GM12878 (cell line): ENCODE measurements around the gene GFAP. TPM values are rescaled to one million over a fixed set of nuclear protein-coding genes. Genes with fewer than 3 reads are reported as not detected.

ENCODE experiments used
- BACH1 ChIP-seq: fragments of 450-650 bp; IDR thresholded peaks from 2 replicates; pipeline ENCODE4 v1.6.1; 2017; ENCODE audit warnings: mild to moderate bottlenecking, borderline replicate concordance
- CBX5 ChIP-seq: sonication (generic); IDR thresholded peaks from 2 replicates; pipeline ENCODE4 v1.6.1; 2016; ENCODE audit warnings: low read depth, moderate library complexity, mild to moderate bottlenecking, inconsistent platforms
- ESRRA ChIP-seq: IDR thresholded peaks from 2 replicates; pipeline ENCODE4 v1.6.1; 2012; ENCODE audit warnings: mild to moderate bottlenecking, low read length, improper control_type of control experiment
- FOXK2 ChIP-seq: fragments of 450-650 bp; IDR thresholded peaks from 2 replicates; pipeline ENCODE4 v1.6.1; 2017; ENCODE audit warnings: mild to moderate bottlenecking, moderate library complexity
- FOXM1 ChIP-seq: IDR thresholded peaks from 2 replicates; pipeline ENCODE4 v1.6.1; 2012; ENCODE audit warnings: low read depth, mild to moderate bottlenecking, inconsistent platforms, low read length, moderate library complexity
- GABPA ChIP-seq: IDR thresholded peaks from 2 replicates; pipeline ENCODE4 v1.6.1; 2014; ENCODE audit warnings: antibody characterized with exemption, low read depth, mild to moderate bottlenecking, inconsistent platforms
- HCFC1 ChIP-seq: fragments of 150-350 bp; IDR thresholded peaks from 2 replicates; pipeline ENCODE4 v1.6.1; 2014; ENCODE audit warnings: low read length
- HDGF ChIP-seq: fragments of 450-650 bp; IDR thresholded peaks from 2 replicates; pipeline ENCODE4 v1.6.1; 2016; ENCODE audit warnings: antibody characterized with exemption
- LARP7 ChIP-seq: fragments of 450-650 bp; IDR thresholded peaks from 2 replicates; pipeline ENCODE4 v1.6.1; 2017; ENCODE audit warnings: mild to moderate bottlenecking
- NFIC ChIP-seq: IDR thresholded peaks from 2 replicates; pipeline ENCODE4 v1.6.1; 2012; ENCODE audit warnings: low read depth, mild to moderate bottlenecking, inconsistent platforms, low read length, moderate library complexity
- POLR2A ChIP-seq: IDR thresholded peaks from 2 replicates; pipeline ENCODE4 v1.6.1; 2011; ENCODE audit warnings: low read depth, mild to moderate bottlenecking, low read length
- POU2F2 ChIP-seq: IDR thresholded peaks from 3 replicates; pipeline ENCODE4 v1.6.1; 2011; ENCODE audit warnings: low read depth, mild to moderate bottlenecking, low read length, borderline replicate concordance
- RAD21 ChIP-seq: IDR thresholded peaks from 2 replicates; pipeline ENCODE4 v1.6.1; 2011; ENCODE audit warnings: mild to moderate bottlenecking, low read depth, low read length, moderate library complexity; ENCODE audit not compliant: insufficient read depth
- RCOR1 ChIP-seq: conservative IDR thresholded peaks from 2 replicates; pipeline ENCODE4 v1.6.1; 2012; ENCODE audit warnings: low read depth, low read length, improper control_type of control experiment
- RELA ChIP-seq: fragments of 450-650 bp; IDR thresholded peaks from 2 replicates; pipeline ENCODE4 v1.8.0; 2014; ENCODE audit warnings: borderline replicate concordance; ENCODE audit not compliant: partially characterized antibody
- SPI1 ChIP-seq: IDR thresholded peaks from 2 replicates; pipeline ENCODE4 v1.6.1; 2011; ENCODE audit warnings: low read depth, mild to moderate bottlenecking, low read length, moderate library complexity, borderline replicate concordance; ENCODE audit not compliant: insufficient read depth
- SREBF1 ChIP-seq: IDR thresholded peaks from 2 replicates; pipeline ENCODE4 v1.6.1; 2012; ENCODE audit warnings: mild to moderate bottlenecking, low read length
- SRF ChIP-seq, 2 experiments: IDR thresholded peaks; 2 replicates each; pipeline ENCODE4 v1.6.1; 2011; ENCODE audit warnings: low read depth in 2 of 2, low read length in 2 of 2, mild to moderate bottlenecking in 1 of 2, moderate library complexity in 1 of 2
- SUZ12 ChIP-seq: fragments of 200-600 bp; sonication (generic); IDR thresholded peaks from one replicate; pipeline ENCODE4 v1.6.1; 2018; ENCODE audit warnings: antibody characterized with exemption, mild to moderate bottlenecking; ENCODE audit not compliant: unreplicated experiment
- TARDBP ChIP-seq: IDR thresholded peaks from 2 replicates; pipeline ENCODE4 v1.6.1; 2016; ENCODE audit warnings: borderline replicate concordance
- polyA plus RNA-seq, 11 experiments: library from polyadenylated mRNA; depleted of rRNA in 4 of 11; unstranded in 6 of 11; stranded (reverse) in 5 of 11; fragments of >200 nt; fragmentation: Nextera tagmentation in 4 of 11; fragmentation: Illumina TruSeq in 1 of 11; extraction: Ambion mirVana in 4 of 11; extraction: Trizol in 1 of 11; gene quantifications; 1 replicate in 1 of 11; 2 replicates in 10 of 11; pipeline versions ENCODE4 v1.2.1 to v1.2.3, GENCODE V29; 2011 to 2016; ENCODE audit warnings: inconsistent platforms in 2 of 11, missing spikeins in 2 of 11, low read depth in 1 of 11
- total RNA-seq, 4 experiments: library from RNA; depleted of rRNA in 3 of 4; stranded (reverse); fragments of >200 nt in 3 of 4; fragmentation: Illumina TruSeq in 1 of 4; extraction: Trizol in 1 of 4; gene quantifications; 2 replicates each; pipeline versions ENCODE4 v1.2.1 to v1.2.3, GENCODE V29; 2013 to 2021
- TF ChIP-seq, protein P1 (sequence below): IDR thresholded peaks from 2 replicates; pipeline ENCODE4 v1.6.1; 2012; ENCODE audit warnings: low read depth, low read length, improper control_type of control experiment
- TF ChIP-seq, protein P2 (sequence below): fragments of 450-650 bp; IDR thresholded peaks from 2 replicates; pipeline ENCODE4 v1.6.1; 2016; ENCODE audit warnings: mild to moderate bottlenecking, moderate library complexity, borderline replicate concordance
- TF ChIP-seq, protein P3 (sequence below): IDR thresholded peaks from 2 replicates; pipeline ENCODE4 v1.6.1; 2012; ENCODE audit warnings: low read depth, low read length, improper control_type of control experiment

The GFAP gene
- total and polyA plus RNA-seq, 10 of the 15 experiments (the other 5 are each of a cell fraction or from before 2014, with no cell fraction given), result 0.04 to 0.25 TPM; not detected in 8

DNA sequence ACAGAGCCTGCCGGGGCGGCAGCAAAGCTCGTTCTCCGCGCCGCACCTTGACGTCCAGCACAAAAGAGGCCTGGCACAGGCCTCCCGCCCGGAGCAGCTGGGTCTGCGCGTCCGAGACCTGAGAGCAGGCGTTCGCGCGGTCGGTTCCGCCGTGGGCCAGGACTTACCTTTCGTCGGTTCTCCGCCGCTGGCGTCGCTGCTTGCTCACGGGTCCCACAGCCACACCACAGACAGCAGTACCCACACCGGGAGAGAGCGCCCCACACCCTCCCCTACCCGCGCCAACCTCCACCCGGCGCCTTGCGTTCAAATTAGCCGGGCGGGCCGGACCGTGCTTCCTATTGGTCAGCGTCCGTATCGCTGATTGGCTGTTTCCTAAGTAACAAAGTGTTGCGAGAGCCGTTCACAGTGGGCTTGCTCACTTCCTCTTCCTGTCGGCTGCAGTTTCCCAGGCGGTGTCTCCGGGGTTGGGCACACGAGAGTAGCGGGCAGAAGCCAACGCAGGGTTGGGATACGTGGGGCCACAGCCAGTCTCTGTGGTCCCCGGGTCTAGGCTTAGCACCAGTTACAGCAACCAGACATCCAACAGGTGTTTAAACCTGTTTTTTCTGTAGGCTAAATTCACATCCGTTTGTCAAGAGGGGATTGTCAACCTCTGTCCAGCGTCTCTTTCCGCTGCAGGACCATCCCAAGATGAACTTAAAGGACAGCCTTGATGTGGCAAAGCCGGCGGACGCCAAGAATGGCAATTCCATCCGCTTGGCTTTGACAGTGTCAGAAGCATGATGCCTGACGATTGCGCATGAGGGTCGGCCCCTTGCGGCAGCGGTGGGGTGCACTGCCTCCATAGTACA is 32.4 kb upstream of the GFAP start, which contains the start of gene KIF18B (continued):
- TF ChIP-seq LARP7, result no peak; the same call in 1 of the 2 replicates
- peak; percentile 38; the same call in 1 of the 2 replicates for TF ChIP-seq FOXK2
- no peak for TF ChIP-seq SUZ12
- no peak; the same call in 1 of the 2 replicates for TF ChIP-seq NFIC
- no peak; the same call in 1 of the 3 replicates for TF ChIP-seq POU2F2
- TF ChIP-seq, protein P1, sequence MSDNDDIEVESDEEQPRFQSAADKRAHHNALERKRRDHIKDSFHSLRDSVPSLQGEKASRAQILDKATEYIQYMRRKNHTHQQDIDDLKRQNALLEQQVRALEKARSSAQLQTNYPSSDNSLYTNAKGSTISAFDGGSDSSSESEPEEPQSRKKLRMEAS, result peak; percentile 76; the same call in 1 of the 2 replicates
- peak; percentile 93 for TF ChIP-seq FOXM1
- TF ChIP-seq ESRRA, result no peak
- TF ChIP-seq, protein P2, sequence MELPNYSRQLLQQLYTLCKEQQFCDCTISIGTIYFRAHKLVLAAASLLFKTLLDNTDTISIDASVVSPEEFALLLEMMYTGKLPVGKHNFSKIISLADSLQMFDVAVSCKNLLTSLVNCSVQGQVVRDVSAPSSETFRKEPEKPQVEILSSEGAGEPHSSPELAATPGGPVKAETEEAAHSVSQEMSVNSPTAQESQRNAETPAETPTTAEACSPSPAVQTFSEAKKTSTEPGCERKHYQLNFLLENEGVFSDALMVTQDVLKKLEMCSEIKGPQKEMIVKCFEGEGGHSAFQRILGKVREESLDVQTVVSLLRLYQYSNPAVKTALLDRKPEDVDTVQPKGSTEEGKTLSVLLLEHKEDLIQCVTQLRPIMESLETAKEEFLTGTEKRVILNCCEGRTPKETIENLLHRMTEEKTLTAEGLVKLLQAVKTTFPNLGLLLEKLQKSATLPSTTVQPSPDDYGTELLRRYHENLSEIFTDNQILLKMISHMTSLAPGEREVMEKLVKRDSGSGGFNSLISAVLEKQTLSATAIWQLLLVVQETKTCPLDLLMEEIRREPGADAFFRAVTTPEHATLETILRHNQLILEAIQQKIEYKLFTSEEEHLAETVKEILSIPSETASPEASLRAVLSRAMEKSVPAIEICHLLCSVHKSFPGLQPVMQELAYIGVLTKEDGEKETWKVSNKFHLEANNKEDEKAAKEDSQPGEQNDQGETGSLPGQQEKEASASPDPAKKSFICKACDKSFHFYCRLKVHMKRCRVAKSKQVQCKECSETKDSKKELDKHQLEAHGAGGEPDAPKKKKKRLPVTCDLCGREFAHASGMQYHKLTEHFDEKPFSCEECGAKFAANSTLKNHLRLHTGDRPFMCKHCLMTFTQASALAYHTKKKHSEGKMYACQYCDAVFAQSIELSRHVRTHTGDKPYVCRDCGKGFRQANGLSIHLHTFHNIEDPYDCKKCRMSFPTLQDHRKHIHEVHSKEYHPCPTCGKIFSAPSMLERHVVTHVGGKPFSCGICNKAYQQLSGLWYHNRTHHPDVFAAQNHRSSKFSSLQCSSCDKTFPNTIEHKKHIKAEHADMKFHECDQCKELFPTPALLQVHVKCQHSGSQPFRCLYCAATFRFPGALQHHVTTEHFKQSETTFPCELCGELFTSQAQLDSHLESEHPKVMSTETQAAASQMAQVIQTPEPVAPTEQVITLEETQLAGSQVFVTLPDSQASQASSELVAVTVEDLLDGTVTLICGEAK, result peak; percentile 88
- no peak for TF ChIP-seq CBX5
- TF ChIP-seq, protein P3, sequence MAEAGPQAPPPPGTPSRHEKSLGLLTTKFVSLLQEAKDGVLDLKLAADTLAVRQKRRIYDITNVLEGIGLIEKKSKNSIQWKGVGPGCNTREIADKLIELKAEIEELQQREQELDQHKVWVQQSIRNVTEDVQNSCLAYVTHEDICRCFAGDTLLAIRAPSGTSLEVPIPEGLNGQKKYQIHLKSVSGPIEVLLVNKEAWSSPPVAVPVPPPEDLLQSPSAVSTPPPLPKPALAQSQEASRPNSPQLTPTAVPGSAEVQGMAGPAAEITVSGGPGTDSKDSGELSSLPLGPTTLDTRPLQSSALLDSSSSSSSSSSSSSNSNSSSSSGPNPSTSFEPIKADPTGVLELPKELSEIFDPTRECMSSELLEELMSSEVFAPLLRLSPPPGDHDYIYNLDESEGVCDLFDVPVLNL, result peak; percentile 100
- 0 out of 2 replicates have a peak, but pooled peaks have one; percentile 14 for TF ChIP-seq HCFC1
- TF ChIP-seq SREBF1, result no peak
- TF ChIP-seq SRF (IDR thresholded peaks at IDR 0.05; ENCODE audit: low read depth in 2 of 2, low read length in 2 of 2), result peak; percentile 40 to 47; a peak in 2 of 4 replicates
- TF ChIP-seq RCOR1, result no peak
- no peak for TF ChIP-seq RAD21
- peak; percentile 12; the same call in 1 of the 2 replicates for TF ChIP-seq BACH1
- no peak for TF ChIP-seq RELA
- no peak for TF ChIP-seq HDGF
- TF ChIP-seq POLR2A, result peak; percentile 98
- peak; percentile 85 for TF ChIP-seq GABPA
- peak; percentile 94 for TF ChIP-seq SPI1
- TF ChIP-seq TARDBP, result no peak
